IPS-18a (cell line): Measurements from ENCODE around the gene ITIH5.

Experiments
- H3K27ac ChIP-seq: one replicate; pipeline ENCODE4 v1.5.1; 2013; ENCODE audit warnings: low read length
- H3K27me3 ChIP-seq: one replicate; pipeline ENCODE4 v1.6.1; 2013; ENCODE audit warnings: mild to moderate bottlenecking, low read length; ENCODE audit not compliant: control insufficient read depth, insufficient read depth
- H3K36me3 ChIP-seq: one replicate; pipeline ENCODE4 v1.6.1; 2013; ENCODE audit warnings: low read depth, low read length; ENCODE audit not compliant: control insufficient read depth
- H3K4me1 ChIP-seq: one replicate; pipeline ENCODE4 v1.6.1; 2013; ENCODE audit warnings: low read depth, low read length; ENCODE audit not compliant: control insufficient read depth
- H3K4me3 ChIP-seq: one replicate; pipeline ENCODE4 v1.5.1; 2013; ENCODE audit warnings: low read length
- H3K9ac ChIP-seq: one replicate; pipeline ENCODE4 v1.6.1; 2013; ENCODE audit warnings: mild to moderate bottlenecking, low read length, moderate library complexity
- H3K9me3 ChIP-seq: one replicate; pipeline ENCODE4 v1.6.1; 2013; ENCODE audit warnings: low read depth, low read length; ENCODE audit not compliant: control insufficient read depth

Gene ITIH5

DNA sequence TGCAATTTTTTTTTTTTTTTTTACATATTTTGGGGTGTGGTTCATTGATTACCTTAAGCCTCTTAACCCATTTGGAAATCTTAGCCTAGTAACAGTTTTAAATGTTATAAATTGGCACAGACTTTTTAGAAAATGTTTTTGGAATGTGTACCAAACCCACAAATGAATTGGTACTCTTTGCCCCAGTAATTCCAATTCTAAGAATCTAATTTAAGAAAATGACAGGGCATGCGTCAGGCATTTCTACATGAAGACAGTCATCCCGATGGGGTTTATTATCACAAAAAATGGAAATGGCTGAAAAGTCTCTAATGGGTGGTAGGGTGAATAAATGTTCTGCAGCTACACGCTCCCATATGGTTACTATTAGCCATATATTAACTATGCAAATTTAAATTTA is 54.9 kb downstream of the ITIH5 start:
- no peaks in the 10 kb centered on the region for H3K36me3 ChIP-seq
- H3K27ac ChIP-seq = no peak overlapping the region
- no peaks in the 10 kb centered on the region for H3K4me1 ChIP-seq
- no peak overlapping the region for H3K9ac ChIP-seq
- no peak overlapping the region for H3K4me3 ChIP-seq
- H3K9me3 ChIP-seq = no peaks in the 10 kb centered on the region
- H3K27me3 ChIP-seq = no peaks in the 10 kb centered on the region

DNA sequence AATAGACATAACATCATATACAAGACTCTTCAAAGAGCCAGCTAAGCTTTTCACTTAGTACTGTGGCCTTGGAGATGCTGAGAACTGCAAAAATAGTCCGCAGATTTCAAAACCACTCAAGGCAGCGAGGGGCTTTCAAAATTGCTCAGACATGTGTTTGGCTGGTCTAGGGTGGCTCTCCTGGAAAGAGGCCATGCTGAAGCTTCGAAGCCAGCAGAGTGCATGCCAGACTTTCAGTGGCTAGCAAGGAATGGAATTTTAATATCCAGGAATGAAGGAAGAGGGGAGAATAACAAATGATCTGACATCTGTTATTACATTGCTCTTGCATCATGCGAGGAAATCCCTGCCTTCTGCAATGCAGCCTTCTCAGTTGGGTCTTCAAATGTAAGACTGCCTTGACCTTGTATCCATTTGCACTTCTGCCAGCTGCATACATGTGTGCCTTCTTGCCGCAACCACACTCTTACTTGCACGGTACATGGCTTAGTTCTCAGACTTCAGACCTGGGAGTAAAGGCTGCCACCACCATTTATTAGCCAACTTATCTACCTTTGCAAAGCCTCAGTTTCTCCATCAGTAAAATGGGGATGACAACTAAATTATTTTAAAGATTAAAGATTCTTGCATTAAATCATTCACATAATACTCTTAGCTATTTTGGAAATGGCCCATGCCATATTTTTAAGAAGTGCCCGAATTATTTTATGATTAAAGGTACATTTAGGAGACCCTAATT is 55.9 kb downstream of the ITIH5 start:
- Histone ChIP-seq H3K27me3 (no peaks in the 10 kb centered on the region), H3K27ac (no peak overlapping the region), H3K4me3 (no peak overlapping the region), H3K9me3 (no peaks in the 10 kb centered on the region), H3K4me1 (no peaks in the 10 kb centered on the region), H3K9ac (no peak overlapping the region), H3K36me3 (no peaks in the 10 kb centered on the region)

DNA sequence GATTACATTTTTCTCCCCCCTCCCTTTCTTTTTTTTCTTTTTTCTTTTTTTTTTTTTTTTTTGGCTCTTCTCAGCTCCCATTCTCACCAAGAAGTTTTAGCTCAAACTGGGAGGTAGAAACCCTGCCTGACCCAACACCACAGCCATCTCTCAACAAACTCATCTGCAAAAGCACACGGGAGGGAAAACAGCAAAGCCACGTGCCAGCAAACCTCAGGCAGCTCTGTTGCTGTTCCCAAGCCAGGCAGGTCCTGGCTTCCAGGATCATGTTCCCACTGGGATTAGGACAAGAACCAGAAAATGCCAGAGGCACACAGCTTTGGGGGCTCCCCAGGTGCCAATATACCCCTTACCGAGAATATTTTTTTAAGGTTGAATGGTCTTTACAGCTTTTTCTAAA is 56.7 kb downstream of the ITIH5 start:
- no peaks in the 10 kb centered on the region for H3K27me3 ChIP-seq
- no peaks in the 10 kb centered on the region for H3K9me3 ChIP-seq
- H3K9ac ChIP-seq = no peak overlapping the region

DNA sequence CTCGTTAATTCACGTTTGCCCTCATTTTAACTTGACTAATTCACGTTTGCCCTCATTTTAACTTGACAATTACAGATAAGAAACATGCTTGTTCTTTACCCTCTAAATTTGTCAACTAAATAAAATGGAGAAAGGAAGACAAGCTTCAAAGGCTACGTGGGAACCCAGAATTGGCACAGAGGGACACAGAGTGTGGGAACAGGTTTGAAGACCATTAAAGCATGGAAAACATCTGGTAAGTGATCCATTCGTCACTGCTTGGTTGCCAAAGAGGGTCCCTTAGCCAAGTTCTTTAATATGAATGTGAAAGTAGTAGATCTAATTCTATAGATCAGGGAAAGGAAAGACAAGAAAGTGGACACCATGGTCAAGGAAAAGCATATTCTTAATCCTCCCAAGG is 57.2 kb downstream of the ITIH5 start:
- H3K9me3 ChIP-seq = no peaks in the 10 kb centered on the region
- H3K36me3 ChIP-seq = no peaks in the 10 kb centered on the region
- H3K4me1 ChIP-seq = no peaks in the 10 kb centered on the region
- H3K27me3 ChIP-seq = no peaks in the 10 kb centered on the region
- H3K4me3 ChIP-seq = no peak overlapping the region
- H3K9ac ChIP-seq = no peak overlapping the region
- H3K27ac ChIP-seq = no peak overlapping the region

More for the DNA sequence above, 56.7 kb downstream of the ITIH5 start:
- no peaks in the 10 kb centered on the region for H3K36me3 ChIP-seq
- no peak overlapping the region for H3K4me3 ChIP-seq
- no peaks in the 10 kb centered on the region for H3K4me1 ChIP-seq
- H3K27ac ChIP-seq = no peak overlapping the region

DNA sequence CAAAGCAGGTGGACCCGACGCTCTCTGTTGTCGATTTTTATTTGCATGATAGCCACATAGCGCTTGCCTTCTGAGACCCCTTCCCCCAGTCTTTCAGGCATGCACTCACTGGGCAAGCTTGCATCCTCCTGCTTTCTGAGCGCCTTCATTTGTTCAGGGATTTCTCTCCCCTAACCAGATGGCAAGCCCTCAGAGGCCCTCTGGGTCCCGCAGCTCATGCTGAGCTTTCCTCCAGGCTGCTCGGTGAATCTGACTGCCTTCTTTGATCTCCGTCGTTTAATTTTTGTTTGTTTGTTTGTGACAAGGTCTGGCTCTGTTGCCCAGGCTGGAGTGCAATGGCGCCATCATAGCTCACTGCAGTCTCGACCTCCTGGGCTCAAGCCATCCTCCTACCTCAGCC is 58.8 kb downstream of the ITIH5 start:
- Histone ChIP-seq H3K27me3 (no peaks in the 10 kb centered on the region), H3K4me1 (no peaks in the 10 kb centered on the region), H3K36me3 (no peaks in the 10 kb centered on the region), H3K4me3 (no peak overlapping the region), H3K9ac (no peak overlapping the region), H3K9me3 (no peaks in the 10 kb centered on the region), H3K27ac (no peak overlapping the region)

DNA sequence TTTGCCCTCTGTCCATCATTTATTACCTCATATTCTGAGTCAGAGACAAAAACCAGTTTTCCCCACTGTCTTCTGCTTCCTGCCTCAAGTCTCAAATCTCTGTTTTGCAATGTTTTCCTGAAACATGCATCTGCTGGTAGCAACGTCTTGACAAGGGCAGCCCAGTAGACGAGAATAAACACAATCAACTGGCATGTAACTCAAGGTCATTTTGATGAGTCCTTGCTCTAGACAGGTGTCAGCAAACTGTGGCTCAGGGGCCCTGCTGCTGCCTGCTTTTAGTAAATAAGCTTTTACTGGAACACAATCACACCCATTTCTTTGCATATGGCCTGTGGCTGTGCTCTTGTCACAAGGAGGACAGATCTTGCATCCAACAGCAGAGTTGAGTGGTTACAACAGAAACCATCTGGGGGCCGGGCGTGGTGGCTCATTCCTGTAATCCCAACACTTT is 59.8 kb downstream of the ITIH5 start:
- H3K27me3 ChIP-seq = no peaks in the 10 kb centered on the region
- H3K27ac ChIP-seq = no peak overlapping the region
- H3K9me3 ChIP-seq = no peaks in the 10 kb centered on the region
- H3K4me1 ChIP-seq = no peaks in the 10 kb centered on the region
- no peaks in the 10 kb centered on the region for H3K36me3 ChIP-seq
- H3K4me3 ChIP-seq = no peak overlapping the region
- no peak overlapping the region for H3K9ac ChIP-seq

DNA sequence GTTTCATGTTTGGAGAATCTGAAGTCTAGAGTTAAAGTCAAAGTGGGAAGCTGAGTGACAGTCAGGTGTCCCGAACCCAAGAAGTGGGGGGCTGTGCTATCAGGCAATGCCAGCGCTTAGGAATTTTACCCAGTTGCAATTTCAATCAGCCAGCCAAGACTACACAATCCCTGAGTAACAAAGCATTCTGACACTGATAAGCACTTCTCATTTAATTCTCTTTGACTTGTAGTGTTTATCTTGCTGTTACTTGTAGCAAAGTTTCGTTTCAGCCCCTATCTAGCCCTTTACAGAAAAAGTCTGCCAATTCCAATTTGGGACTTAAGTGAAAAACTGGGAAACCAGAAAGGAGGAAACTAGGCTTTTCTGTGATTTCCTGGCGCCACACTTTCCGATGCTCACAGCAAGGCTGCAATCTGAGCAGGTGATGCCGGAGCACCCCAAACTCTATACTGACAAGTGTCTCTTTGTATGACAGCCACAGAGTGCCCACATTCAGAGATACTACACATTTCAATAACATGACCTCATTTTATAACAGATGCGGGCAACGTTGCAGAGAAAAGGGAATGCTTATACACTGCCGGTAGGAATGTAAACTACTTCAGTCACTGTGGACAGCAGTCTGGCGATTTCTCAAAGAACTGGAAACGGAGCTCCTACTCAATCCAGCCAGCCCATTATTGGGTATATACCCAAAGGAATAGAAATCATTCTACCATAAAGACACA is 61.0 kb downstream of the ITIH5 start:
- Histone ChIP-seq H3K36me3 (no peaks in the 10 kb centered on the region), H3K9me3 (no peaks in the 10 kb centered on the region), H3K9ac (no peak overlapping the region), H3K4me1 (no peaks in the 10 kb centered on the region), H3K27me3 (no peaks in the 10 kb centered on the region), H3K4me3 (no peak overlapping the region), H3K27ac (no peak overlapping the region)

DNA sequence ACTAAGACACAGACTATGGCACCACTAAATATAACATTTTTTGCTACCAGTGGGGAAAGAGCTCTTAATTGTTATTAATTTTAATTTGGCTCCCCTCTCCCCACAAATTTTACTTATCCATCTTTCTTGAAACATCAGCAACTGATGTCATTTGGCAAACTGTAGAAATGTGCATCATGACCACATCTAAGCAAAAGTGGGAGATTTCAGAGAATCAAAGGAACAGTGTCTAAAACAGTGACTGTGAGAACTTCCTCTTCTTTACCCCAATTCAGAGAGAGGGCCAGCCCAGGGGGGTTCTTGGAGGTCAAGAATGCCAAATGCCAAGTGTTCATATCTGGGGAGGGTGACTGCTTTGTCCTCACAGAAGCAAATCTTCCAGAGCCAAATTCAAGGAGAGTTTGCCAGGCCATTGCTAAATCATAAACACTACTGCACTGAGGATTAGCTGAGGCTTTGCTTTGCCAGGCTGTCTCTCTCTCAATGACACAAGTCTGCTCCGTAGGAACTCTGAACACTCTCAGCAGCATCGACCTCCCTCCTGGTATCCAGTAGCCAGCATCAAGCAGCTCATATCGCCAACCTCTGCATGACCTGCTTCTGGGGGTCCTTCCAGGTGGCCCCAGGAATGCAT is 65.6 kb downstream of the ITIH5 start:
- no peak overlapping the region for H3K27ac ChIP-seq

DNA sequence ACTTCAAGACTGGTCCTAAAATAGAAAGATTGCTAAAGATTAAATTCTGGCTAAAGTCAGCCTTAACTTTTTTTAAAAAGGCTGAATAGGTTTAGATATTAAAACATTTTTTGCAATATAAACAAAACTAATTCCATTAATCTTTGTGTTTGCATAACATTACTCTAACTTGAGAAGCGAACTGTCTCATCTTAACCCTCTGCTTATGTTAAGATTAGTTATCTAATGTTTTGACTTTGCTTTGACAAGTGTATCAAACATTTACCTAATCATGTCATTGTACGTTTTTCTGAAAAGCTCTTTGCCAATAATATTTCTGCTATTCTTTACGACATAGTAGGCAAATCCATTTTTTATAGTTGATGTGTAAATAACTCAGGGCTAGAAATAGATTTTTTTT is 68.0 kb downstream of the ITIH5 start:
- no peaks in the 10 kb centered on the region for H3K36me3 ChIP-seq
- H3K9me3 ChIP-seq = no peaks in the 10 kb centered on the region
- no peak overlapping the region for H3K4me3 ChIP-seq
- no peak overlapping the region for H3K27ac ChIP-seq
- H3K4me1 ChIP-seq = no peaks in the 10 kb centered on the region
- no peak overlapping the region for H3K9ac ChIP-seq
- H3K27me3 ChIP-seq = no peaks in the 10 kb centered on the region

More for the DNA sequence above, 65.6 kb downstream of the ITIH5 start:
- Histone ChIP-seq H3K9ac (no peak overlapping the region), H3K4me3 (no peak overlapping the region), H3K4me1 (no peaks in the 10 kb centered on the region), H3K36me3 (no peaks in the 10 kb centered on the region), H3K9me3 (no peaks in the 10 kb centered on the region), H3K27me3 (no peaks in the 10 kb centered on the region)

DNA sequence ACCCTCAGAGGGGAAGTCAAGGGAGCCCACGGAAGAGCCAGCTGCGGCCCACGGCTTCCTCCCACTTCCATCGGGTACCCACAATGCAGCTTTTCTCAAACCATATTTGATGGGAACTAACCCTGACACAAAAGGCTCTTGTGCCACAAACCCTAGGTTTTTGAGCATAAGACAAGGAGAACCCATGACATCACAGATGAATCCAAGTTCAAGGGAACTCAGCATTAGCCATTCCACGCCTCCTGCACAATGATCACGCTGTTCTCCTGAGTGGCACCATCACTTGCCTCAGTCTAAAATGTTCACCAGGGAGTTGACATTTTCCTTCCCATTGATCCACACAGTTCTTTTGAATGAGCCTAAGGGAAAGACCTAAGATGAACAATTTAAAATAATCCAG is 70.4 kb downstream of the ITIH5 start:
- H3K4me1 ChIP-seq = no peaks in the 10 kb centered on the region
- H3K9ac ChIP-seq = no peak overlapping the region
- H3K36me3 ChIP-seq = no peaks in the 10 kb centered on the region
- H3K9me3 ChIP-seq = no peaks in the 10 kb centered on the region
- no peaks in the 10 kb centered on the region for H3K27me3 ChIP-seq
- no peak overlapping the region for H3K4me3 ChIP-seq
- no peak overlapping the region for H3K27ac ChIP-seq

DNA sequence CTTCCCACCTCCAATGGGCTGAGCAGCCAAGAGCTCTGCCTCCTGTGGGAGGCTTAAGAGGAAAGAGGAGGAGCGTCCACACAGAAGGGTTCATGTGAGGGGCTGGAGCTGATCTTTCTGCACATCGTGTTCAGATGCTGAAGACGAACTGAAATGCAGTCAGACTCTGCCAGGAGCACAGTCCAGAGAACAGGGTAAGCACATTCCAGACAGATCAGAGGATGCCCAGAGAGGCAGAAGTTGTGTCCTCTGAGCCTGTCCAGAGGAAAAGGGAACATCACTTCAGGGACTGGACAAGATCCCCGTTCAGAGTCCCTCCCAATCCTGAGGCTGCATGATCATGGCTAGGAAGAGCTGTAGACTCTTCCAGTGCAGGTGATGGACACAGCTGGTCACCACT is 72.9 kb downstream of the ITIH5 start:
- no peaks in the 10 kb centered on the region for H3K9me3 ChIP-seq
- H3K36me3 ChIP-seq = no peaks in the 10 kb centered on the region
- no peaks in the 10 kb centered on the region for H3K27me3 ChIP-seq
- H3K27ac ChIP-seq = no peak overlapping the region
- H3K4me1 ChIP-seq = no peaks in the 10 kb centered on the region
- no peak overlapping the region for H3K9ac ChIP-seq
- H3K4me3 ChIP-seq = no peak overlapping the region
